Suprapubic skin (tissue), 4 donors: ENCODE data around the gene MORC1.

ENCODE experiments used
- CTCF ChIP-seq, 2 donors: fragments of 200-600 bp in 1 of 2; fragments of 450-650 bp in 1 of 2; sonication (generic) in 1 of 2; IDR thresholded peaks; one replicate each; pipeline ENCODE4 v1.5.1; 2016 to 2019; ENCODE audit warnings: antibody characterized with exemption in 2 of 2, mild to moderate bottlenecking in 1 of 2, moderate library complexity in 1 of 2
- EP300 ChIP-seq: sonication (generic); formaldehyde crosslinking; IDR thresholded peaks from one replicate; pipeline ENCODE4 v1.6.1; 2017; ENCODE audit warnings: antibody characterized with exemption
- POLR2A ChIP-seq, 2 donors: fragments of 450-650 bp; IDR thresholded peaks; one replicate each; pipeline ENCODE4 v1.6.1; 2017; ENCODE audit warnings: antibody characterized with exemption in 2 of 2, mild to moderate bottlenecking in 2 of 2, moderate library complexity in 2 of 2
- POLR2AphosphoS5 ChIP-seq, 3 donors: sonication (generic); formaldehyde crosslinking; IDR thresholded peaks; one replicate each; pipeline ENCODE4 v1.6.1; 2017; ENCODE audit warnings: antibody characterized with exemption in 3 of 3

- TF ChIP-seq CTCF (IDR thresholded peaks at IDR 0.05), result no peak
- TF ChIP-seq EP300, result no peak
- TF ChIP-seq POLR2A (IDR thresholded peaks at IDR 0.05), result no peak
- TF ChIP-seq POLR2AphosphoS5 (IDR thresholded peaks at IDR 0.05), result no peak
Observed at GRCh38 chr3:109033000-109033660, 84.8 kb downstream of the MORC1 start.
